Endothelial cell (in vitro differentiated cells): Measurements from ENCODE around the gene HSBP1. TPM values are rescaled to one million over a fixed set of nuclear protein-coding genes. Genes with fewer than 3 reads are reported as not detected.

Experiments used
- DNase-seq: peaks from one replicate; pipeline ENCODE4 v3.0.0; 2021; ENCODE audit warnings: low spot score
- H3K27ac Mint-ChIP-seq: one replicate; pipeline ENCODE4 v1.8.0; 2021; ENCODE audit warnings: mixed read lengths, inconsistent platforms; ENCODE audit not compliant: unreplicated experiment
- H3K27me3 Mint-ChIP-seq: one replicate; pipeline ENCODE4 v1.8.0; 2021; ENCODE audit warnings: mild to moderate bottlenecking, moderate library complexity, mixed read lengths, inconsistent platforms; ENCODE audit not compliant: unreplicated experiment
- H3K36me3 Mint-ChIP-seq: one replicate; pipeline ENCODE4 v1.8.0; 2021; ENCODE audit warnings: mild to moderate bottlenecking, low read depth, mixed read lengths, inconsistent platforms; ENCODE audit not compliant: unreplicated experiment
- H3K4me1 Mint-ChIP-seq: one replicate; pipeline ENCODE4 v1.8.0; 2021; ENCODE audit warnings: mild to moderate bottlenecking, mixed read lengths, inconsistent platforms; ENCODE audit not compliant: unreplicated experiment
- H3K4me3 Mint-ChIP-seq: one replicate; pipeline ENCODE4 v1.8.0; 2021; ENCODE audit warnings: mild to moderate bottlenecking, mixed read lengths, inconsistent platforms; ENCODE audit not compliant: unreplicated experiment
- H3K9me3 Mint-ChIP-seq: one replicate; pipeline ENCODE4 v1.8.0; 2021; ENCODE audit warnings: mixed read lengths, inconsistent platforms; ENCODE audit not compliant: unreplicated experiment
- total RNA-seq: library from RNA; stranded (reverse); fragmentation: NEBNext Ultra II Directional; extraction: Animal tissue kit (Norgen Biotek cat#: 25700); gene quantifications from one replicate; pipeline ENCODE4 v1.2.1, GENCODE V29; 2021; ENCODE audit not compliant: unreplicated experiment
- TF ChIP-seq, protein P1 (sequence below): fragments of 200-600 bp; sonication (generic); IDR thresholded peaks from one replicate; pipeline ENCODE4 v1.5.0; 2021; ENCODE audit warnings: antibody characterized with exemption; ENCODE audit not compliant: unreplicated experiment

The HSBP1 gene
- total RNA-seq, 1 donor from 2014 or later: 215 TPM

DNA sequence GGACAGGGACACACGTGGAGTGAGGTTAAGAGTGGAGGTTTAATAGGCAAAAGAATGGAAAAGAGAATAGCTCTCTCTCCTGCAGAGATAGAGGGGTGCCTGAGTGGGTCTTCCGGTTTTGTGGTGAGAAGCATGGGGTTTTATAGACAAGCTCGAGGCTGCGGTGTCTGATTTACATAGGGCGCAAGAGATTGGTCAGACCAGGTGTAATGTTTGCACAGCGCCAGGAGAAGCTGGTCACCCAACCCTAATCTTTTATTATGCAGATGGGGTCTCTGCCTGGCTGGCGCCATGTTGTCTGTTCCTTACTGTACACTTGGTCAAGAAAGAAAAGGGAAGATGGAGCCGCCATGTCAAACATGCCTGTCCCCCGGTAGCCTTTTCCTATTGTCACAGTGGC, 46.6 kb downstream of the HSBP1 start:
- DNase-seq: no peak
- Mint-ChIP-seq H3K9me3 (no peaks in the 10 kb centered on the region), H3K27me3 (no peaks in the 10 kb centered on the region), H3K4me3 (no peak overlapping the region), H3K4me1 (peaks cover 4% of the 10 kb centered on the region), H3K27ac (no peak overlapping the region), H3K36me3 (no peaks in the 10 kb centered on the region)
- TF ChIP-seq, protein P1, sequence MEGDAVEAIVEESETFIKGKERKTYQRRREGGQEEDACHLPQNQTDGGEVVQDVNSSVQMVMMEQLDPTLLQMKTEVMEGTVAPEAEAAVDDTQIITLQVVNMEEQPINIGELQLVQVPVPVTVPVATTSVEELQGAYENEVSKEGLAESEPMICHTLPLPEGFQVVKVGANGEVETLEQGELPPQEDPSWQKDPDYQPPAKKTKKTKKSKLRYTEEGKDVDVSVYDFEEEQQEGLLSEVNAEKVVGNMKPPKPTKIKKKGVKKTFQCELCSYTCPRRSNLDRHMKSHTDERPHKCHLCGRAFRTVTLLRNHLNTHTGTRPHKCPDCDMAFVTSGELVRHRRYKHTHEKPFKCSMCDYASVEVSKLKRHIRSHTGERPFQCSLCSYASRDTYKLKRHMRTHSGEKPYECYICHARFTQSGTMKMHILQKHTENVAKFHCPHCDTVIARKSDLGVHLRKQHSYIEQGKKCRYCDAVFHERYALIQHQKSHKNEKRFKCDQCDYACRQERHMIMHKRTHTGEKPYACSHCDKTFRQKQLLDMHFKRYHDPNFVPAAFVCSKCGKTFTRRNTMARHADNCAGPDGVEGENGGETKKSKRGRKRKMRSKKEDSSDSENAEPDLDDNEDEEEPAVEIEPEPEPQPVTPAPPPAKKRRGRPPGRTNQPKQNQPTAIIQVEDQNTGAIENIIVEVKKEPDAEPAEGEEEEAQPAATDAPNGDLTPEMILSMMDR: no peak

DNA sequence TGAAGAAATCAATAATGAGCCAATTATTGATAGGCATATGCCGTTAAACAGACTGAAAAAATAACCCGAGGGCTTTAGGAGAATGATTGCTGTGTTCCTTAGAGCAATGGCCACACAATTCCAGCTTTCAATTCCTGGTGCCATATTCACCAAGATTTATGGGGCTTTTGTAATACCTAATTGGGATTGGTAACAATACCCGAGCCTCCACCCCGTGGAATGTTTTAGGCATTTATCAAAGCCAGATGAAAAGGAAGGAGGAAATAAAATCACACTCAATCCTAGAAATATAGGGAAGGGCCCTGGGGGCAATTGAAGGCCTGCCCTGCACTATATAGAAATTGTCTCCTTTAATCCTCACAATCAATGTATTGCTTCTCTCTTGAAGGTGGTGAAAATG, 49.0 kb downstream of the HSBP1 start:
- Mint-ChIP-seq H3K4me3 (no peak overlapping the region), H3K4me1 (peaks cover 4% of the 10 kb centered on the region), H3K27me3 (no peaks in the 10 kb centered on the region), H3K36me3 (no peaks in the 10 kb centered on the region), H3K9me3 (no peaks in the 10 kb centered on the region), H3K27ac (no peak overlapping the region)
- DNase-seq: no peak
- TF ChIP-seq, protein P1: no peak

DNA sequence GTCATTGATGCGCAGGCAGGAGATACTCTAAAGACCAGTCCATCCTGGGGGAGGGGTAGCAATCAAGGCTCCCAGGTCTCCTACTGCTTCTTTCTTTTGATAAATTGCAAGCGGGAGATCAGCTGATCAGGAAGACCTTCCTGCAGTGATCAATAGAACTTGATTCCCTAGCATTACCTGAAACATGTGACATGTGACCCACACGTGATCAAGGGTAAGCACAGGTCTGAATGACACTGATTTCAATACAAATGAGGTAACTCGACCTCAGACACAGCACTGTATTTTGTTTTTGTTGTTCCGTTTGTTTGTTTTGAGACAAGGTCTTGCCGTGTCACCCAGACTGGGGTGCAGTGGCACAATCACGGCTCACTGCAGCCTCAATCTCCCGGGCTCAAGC, 51.5 kb downstream of the HSBP1 start:
- H3K4me3 Mint-ChIP-seq: no peak overlapping the region
- no peak overlapping the region for H3K27ac Mint-ChIP-seq
- DNase-seq: no peak
- H3K4me1 Mint-ChIP-seq: peaks cover 4% of the 10 kb centered on the region
- TF ChIP-seq, protein P1: no peak
- H3K9me3 Mint-ChIP-seq: no peaks in the 10 kb centered on the region
- no peaks in the 10 kb centered on the region for H3K27me3 Mint-ChIP-seq
- no peaks in the 10 kb centered on the region for H3K36me3 Mint-ChIP-seq

DNA sequence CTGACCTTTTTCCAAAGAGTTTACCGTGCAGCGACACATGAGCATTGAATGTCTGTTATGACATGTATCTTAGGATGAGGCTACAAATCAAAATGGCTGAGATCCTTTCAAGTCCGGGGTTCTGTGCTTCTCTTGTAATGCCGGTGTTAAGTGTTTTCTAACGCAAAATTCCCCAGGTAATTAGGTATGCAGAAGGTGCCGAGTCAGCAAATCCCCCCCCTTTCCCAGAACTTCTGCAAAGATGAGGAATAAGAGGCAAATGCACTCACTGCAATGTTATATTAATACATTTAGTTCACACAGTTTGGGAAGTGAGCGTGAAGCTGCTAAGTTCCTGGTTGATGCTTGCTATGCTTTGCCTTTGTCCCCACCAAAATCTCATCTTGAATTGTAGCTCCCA, 54.9 kb downstream of the HSBP1 start:
- TF ChIP-seq, protein P1: no peak
- Mint-ChIP-seq H3K9me3 (no peaks in the 10 kb centered on the region), H3K4me3 (no peak overlapping the region), H3K36me3 (no peaks in the 10 kb centered on the region), H3K27ac (no peak overlapping the region), H3K4me1 (peaks cover 4% of the 10 kb centered on the region), H3K27me3 (no peaks in the 10 kb centered on the region)
- DNase-seq: no peak

DNA sequence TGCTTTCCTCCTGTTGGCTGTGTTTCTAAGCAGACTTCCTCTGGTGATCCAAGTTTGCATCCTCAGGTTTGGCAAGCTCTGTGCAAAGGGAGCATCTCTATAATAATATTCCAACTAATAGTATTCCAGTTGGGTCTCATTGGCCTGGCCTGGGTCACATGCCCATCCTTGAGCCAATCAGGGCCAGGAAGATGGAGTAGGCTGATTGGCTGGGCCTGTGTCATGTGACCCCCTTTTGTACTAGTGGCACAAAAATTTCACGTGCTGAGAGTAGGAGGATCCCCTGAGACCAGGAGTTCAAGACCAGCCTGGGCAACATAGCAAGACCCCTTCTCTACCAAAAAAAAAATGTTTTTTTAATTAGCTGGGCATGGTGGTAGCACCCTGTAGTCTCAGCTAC, 55.9 kb downstream of the HSBP1 start:
- DNase-seq: no peak
- no peaks in the 10 kb centered on the region for H3K27me3 Mint-ChIP-seq
- no peaks in the 10 kb centered on the region for H3K9me3 Mint-ChIP-seq
- no peaks in the 10 kb centered on the region for H3K36me3 Mint-ChIP-seq
- no peak overlapping the region for H3K27ac Mint-ChIP-seq
- no peak overlapping the region for H3K4me3 Mint-ChIP-seq
- TF ChIP-seq, protein P1: no peak
- H3K4me1 Mint-ChIP-seq: peaks cover 2% of the 10 kb centered on the region

Other genes starting within 250 kb of the HSBP1 start
- gene MLYCD, start 91.1 kb downstream of the HSBP1 start, total RNA-seq: 3.0 TPM
- gene OSGIN1, start 145.3 kb downstream of the HSBP1 start, total RNA-seq: 0.31 TPM
- gene NECAB2, start 160.3 kb downstream of the HSBP1 start, total RNA-seq: 1.2 TPM
- not detected for gene SLC38A8, start 234.8 kb downstream of the HSBP1 start, total RNA-seq